ENCODE measurements around the gene SIGLEC14.

The SIGLEC14 gene

DNA sequence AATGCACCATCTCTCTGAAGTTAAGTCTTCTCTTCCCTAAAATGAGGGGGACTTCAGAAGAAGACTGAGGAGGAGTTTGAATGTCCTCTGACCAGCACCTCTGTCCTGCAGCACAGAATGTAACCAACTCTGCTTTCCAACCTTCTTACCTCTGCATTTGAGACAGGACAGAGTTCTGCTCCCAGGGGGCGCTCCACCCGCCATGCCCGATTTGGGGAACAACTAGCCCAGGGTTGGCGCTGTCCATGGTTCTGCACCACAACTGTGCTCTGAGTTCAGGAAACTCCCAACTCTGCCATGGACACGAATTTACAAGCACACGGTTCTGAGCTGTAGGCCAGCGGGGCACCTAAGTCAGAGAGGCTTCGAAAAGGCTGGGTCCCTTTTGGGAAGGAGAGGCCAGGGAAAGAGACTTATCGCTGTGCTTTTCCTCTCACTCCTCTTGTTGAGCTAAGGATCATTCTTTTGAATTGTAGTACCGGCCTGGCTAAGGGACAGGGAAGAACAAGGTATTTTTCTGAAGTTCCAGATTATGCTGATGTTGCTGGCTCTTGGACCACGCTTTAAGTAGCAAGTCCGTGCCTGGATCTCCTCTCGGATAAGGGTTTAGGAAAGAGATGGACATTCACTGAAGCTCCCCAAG is 38.6 kb downstream of the SIGLEC14 start:
- DNase-seq = no peak

- DNase-seq = no peak
Measured at GRCh38 chr19:51607077-51607476, 39.5 kb downstream of the SIGLEC14 start.

- no peak for DNase-seq
Measured at GRCh38 chr19:51602189-51602854, 44.3 kb downstream of the SIGLEC14 start.

DNA sequence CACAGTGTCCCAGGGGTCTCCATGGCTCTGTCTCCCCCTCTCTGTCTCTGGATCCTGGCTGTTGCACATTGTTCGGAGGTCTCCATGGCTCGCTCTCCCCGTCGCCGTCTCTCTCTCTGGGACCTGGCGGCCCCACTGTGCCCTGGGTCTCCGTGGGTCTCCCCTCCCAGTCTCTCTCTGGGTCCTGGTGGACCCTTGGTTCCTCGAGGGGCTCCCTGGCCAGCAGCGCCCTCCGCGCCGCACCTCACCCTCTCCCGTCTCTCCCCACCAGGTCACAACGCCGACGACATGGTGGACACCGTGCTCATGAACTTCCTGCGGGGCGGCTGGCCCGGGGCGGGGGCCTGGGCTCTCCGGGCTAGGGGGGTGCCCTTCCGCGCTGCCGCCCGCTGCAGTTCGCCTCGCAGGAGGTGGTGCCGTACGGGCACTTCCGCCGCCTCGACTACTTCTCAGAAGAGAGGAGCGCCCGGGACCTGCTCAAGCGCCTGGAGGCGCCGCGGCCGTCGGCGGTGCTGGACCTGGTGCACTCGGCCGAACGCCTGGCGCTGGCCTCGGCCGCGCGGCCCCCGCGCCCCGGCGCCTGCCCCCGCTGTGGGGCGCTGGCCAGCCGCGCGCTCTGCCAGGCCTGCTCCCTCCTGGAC is 45.6 kb downstream of the SIGLEC14 start:
- no peak for DNase-seq

- no peak for DNase-seq
Measured at GRCh38 chr19:51599084-51599483, 47.5 kb downstream of the SIGLEC14 start.

DNA sequence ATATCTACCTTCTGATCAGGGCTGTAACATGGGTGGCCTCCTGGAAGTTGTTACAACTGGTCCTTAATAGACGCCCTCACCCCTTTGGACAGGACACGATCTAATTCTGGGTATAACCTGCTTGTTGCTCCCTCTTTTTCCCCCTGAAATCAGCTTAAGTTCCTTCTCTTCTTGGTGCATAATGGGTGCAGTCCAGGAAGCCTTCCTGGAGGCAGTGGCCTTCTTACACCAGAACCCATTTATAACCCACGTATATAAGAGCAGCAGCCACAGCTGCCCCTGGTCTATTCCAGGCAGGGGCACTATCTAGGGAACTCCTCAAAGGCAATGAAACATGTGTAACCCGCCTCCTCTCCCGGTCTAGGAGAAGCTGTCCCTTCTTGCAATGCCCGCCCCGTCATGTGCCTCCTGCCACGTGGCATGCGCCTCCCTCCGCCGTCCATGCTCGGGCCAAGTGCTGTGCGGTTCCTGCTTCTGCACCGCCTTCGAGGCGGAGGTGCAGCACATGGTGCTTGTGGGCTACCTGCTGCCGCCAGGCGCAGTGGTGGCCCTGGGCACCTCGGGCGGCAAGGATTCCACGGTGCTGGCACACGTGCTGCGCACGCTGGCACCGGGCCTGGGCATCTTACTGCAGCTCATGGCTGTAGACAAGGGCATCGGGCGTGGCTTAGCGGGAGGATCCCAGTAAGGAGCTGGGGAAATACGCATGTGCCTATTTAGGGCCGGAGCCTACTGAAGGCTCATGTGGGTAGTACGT is 48.3 kb downstream of the SIGLEC14 start:
- no peak for DNase-seq

- DNase-seq = no peak
Measured at GRCh38 chr19:51595190-51596175, 51.1 kb downstream of the SIGLEC14 start.

- no peak for DNase-seq
Measured at GRCh38 chr19:51594774-51595109, 51.9 kb downstream of the SIGLEC14 start.

GRCh38 chr19:51593969-51594773 is 52.5 kb downstream of the SIGLEC14 start:
- peak; percentile 97 for DNase-seq

DNA sequence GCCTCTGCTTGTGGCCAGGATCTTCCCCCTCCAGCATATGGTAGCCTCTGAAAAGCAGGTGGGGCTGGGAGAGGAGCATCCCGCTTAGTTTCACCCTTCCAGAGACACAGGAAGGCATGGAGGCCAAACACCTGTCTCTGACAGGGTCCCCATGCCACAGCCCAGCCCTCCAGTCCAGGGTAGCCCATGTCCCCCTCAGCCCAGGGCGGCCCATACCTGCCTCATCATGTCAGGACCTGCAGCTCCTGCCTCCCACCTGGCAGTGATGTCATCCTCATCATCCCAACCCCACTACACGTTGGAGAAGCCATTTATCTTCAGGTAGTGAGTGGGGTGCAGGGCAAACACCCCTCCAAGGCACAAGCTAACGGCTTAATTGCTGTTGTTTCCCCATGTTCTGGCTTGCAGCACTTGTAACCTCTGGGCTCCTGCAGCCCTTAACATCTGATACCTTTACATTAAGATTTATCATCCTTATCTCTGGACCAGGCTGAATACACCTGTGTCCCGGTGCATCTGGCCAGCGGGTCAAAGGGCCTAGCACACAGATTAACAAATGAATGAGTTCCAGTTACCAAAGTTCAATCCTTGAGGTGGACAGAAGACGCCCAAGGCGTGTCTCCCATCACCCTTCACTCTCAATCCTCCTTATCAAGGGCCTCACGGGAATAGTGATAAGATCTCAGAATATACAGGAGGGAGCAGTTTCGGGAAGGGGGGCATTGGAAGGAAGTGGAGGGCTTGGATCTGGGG is 53.3 kb downstream of the SIGLEC14 start:
- no peak for DNase-seq

Measured in NCI-H1436 (cell line).